CD4-positive, alpha-beta T cell (primary cell): ENCODE results near the gene PNPLA7. TPM values are rescaled to one million over a fixed set of nuclear protein-coding genes. Genes with fewer than 3 reads are reported as not detected.
"Not testable (repeated sequence)": the region's sequence is repeated elsewhere in the genome, so short reads cannot be mapped to it uniquely, and the experiment has no call there.

ENCODE experiments used
- ATAC-seq: fragments of 200-7000 bp; cut with Tn5 transposase; one replicate; pipeline ENCODE4 v1.10.0; 2022; ENCODE audit warnings: mild to moderate bottlenecking; ENCODE audit not compliant: poor library complexity
- CTCF ChIA-PET: fragments of 350-600 bp; sonication (Branson Sonifier 250); formaldehyde crosslinking; loops from one replicate; lab custom pipeline; 2021; ENCODE audit warnings: antibody characterized with exemption, inconsistent platforms; lab: Charles Lee
- POLR2A ChIA-PET: fragments of 350-600 bp; sonication (Branson Sonifier 250); formaldehyde crosslinking; loops from one replicate; lab custom pipeline; 2021; ENCODE audit warnings: antibody characterized with exemption, inconsistent platforms; lab: Charles Lee
- DNase-seq, 14 experiments: peaks; one replicate each; pipeline ENCODE4 v3.0.0-alpha.2; 2013 to 2020; ENCODE audit warnings: mixed read lengths in 2 of 14
- H3K27ac ChIP-seq, 2 donors: one replicate each; pipeline versions ENCODE4 v1.5.1 to v1.7.0; 2013; ENCODE audit warnings: low read length in 2 of 2, low read depth in 1 of 2, mild to moderate bottlenecking in 1 of 2
- H3K27me3 ChIP-seq, 2 experiments: 1 replicate in 1 of 2; 2 replicates in 1 of 2; pipeline versions ENCODE4 v1.6.1 to v1.7.0; 2013; ENCODE audit warnings: low read length in 2 of 2, control low read depth in 1 of 2, mild to moderate bottlenecking in 1 of 2, moderate library complexity in 1 of 2; ENCODE audit not compliant: insufficient read depth in 2 of 2, control insufficient read depth in 1 of 2
- H3K36me3 ChIP-seq: one replicate; pipeline ENCODE4 v1.6.1; 2013; ENCODE audit warnings: low read length, control low read depth; ENCODE audit not compliant: insufficient read depth
- H3K4me1 ChIP-seq: one replicate; pipeline ENCODE4 v1.6.1; 2013; ENCODE audit warnings: low read length, control low read depth; ENCODE audit not compliant: insufficient read depth
- H3K4me3 ChIP-seq: one replicate; pipeline ENCODE4 v1.5.1; 2013; ENCODE audit warnings: mild to moderate bottlenecking, low read length, moderate library complexity
- H3K9me3 ChIP-seq, 2 experiments: 1 replicate in 1 of 2; 2 replicates in 1 of 2; pipeline versions ENCODE4 v1.6.1 to v1.7.0; 2013; ENCODE audit warnings: low read length in 2 of 2, mild to moderate bottlenecking in 2 of 2, control low read depth in 1 of 2, moderate library complexity in 1 of 2; ENCODE audit not compliant: control insufficient read depth in 1 of 2, insufficient read depth in 1 of 2
- H3K27ac Mint-ChIP-seq: one replicate; pipeline ENCODE4 v1.8.0; 2020; ENCODE audit warnings: mixed read lengths
- H3K27me3 Mint-ChIP-seq: one replicate; pipeline ENCODE4 v1.8.0; 2021; ENCODE audit warnings: mixed read lengths
- H3K36me3 Mint-ChIP-seq: one replicate; pipeline ENCODE4 v1.8.0; 2021; ENCODE audit warnings: low read depth, mixed read lengths
- H3K4me1 Mint-ChIP-seq: one replicate; pipeline ENCODE4 v1.8.0; 2021; ENCODE audit warnings: low read depth, mixed read lengths
- H3K4me3 Mint-ChIP-seq: one replicate; pipeline ENCODE4 v1.8.0; 2020; ENCODE audit warnings: mild to moderate bottlenecking, mixed read lengths
- H3K9me3 Mint-ChIP-seq: one replicate; pipeline ENCODE4 v1.8.0; 2020; ENCODE audit warnings: mixed read lengths
- intact Hi-C, 2 experiments: fragments of 100-400 bp; cut with DNase I in 1 of 2; cut with micrococcal nuclease in 1 of 2; formaldehyde crosslinking; loops; one replicate each; pipeline versions ENCODE4 v1.15.1 to v1.9.0; 2023 to 2025; cut with DNase I, micrococcal nuclease
- total RNA-seq, 174 experiments: library from RNA in 2 of 174; stranded (reverse) in 2 of 174; gene quantifications; one replicate each; pipeline ENCODE4 v1.2.3 and lab custom pipeline; 2021 to 2026
- TF ChIP-seq, protein P1 (sequence below): fragments of 200-600 bp; IDR thresholded peaks from one replicate; pipeline ENCODE4 v1.8.0; 2022; ENCODE audit warnings: antibody characterized with exemption, mild to moderate bottlenecking

Gene PNPLA7
- total RNA-seq, 2 experiments from 2014 or later = 7.8 to 8.4 TPM

DNA sequence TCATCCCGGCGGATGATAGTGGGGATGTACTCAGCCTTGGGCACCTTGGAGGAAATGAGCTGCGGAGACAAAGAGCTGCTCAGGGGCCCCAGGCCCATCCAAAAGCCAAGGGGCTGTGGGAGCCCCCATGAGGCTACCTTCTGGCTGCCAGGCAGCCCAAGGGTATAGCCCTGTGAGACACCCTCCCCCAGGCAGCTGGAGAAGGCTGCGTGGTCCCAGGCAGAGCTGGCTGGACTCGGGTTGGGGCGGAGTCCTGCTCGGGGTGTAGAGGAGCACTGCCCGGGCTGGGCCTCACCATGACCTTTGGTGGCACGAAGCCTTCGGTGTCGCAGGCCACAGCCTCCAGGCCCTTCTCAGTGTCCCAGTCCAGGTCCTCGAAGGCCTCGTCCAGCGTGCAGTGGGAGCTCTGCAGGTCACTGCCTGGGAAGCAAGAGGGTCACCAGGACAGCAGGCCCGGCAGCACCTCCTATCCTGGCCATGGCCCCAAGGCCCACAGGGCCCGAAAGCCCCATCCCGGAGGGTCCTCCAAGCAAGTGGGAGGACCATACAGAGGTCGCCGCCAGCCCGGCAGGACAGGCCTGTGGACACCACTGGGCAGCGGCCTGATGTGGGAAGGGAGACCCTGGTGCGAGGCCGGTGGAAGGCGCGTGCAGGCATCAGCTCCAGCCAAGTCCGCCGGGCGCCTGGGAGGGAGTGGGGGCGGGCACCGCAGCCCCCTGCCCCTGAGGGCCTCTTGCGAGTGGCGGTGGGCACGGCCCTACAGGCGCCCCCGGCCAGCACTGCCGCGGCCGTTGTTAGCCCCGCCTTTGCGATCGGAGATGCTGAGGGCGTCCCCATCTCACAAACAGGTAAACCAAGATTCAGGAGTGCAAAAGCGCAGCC is 97.2 kb downstream of the PNPLA7 start:
- H3K36me3 Mint-ChIP-seq = peaks cover 20% of the 10 kb centered on the region
- peak in 1 of 14 experiments; percentile 57 for DNase-seq
- H3K27ac ChIP-seq = no peak overlapping the region
- TF ChIP-seq, protein P1, sequence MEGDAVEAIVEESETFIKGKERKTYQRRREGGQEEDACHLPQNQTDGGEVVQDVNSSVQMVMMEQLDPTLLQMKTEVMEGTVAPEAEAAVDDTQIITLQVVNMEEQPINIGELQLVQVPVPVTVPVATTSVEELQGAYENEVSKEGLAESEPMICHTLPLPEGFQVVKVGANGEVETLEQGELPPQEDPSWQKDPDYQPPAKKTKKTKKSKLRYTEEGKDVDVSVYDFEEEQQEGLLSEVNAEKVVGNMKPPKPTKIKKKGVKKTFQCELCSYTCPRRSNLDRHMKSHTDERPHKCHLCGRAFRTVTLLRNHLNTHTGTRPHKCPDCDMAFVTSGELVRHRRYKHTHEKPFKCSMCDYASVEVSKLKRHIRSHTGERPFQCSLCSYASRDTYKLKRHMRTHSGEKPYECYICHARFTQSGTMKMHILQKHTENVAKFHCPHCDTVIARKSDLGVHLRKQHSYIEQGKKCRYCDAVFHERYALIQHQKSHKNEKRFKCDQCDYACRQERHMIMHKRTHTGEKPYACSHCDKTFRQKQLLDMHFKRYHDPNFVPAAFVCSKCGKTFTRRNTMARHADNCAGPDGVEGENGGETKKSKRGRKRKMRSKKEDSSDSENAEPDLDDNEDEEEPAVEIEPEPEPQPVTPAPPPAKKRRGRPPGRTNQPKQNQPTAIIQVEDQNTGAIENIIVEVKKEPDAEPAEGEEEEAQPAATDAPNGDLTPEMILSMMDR = no peak
- peaks cover 0 to 10% of the 10 kb centered on the region in 2 experiments for H3K9me3 ChIP-seq
- H3K4me1 Mint-ChIP-seq = peaks cover 39% of the 10 kb centered on the region
- intact Hi-C loops = loop anchor here in 1 of 2 experiments (1.0 to 10.0 kb wide), 2 partner anchors 7 to 658 kb away; partner anchors contain the start of genes CCDC183 and TMEM141
- no peaks in the 10 kb centered on the region for H3K9me3 Mint-ChIP-seq
- peaks cover 17% of the 10 kb centered on the region for H3K36me3 ChIP-seq
- H3K4me3 ChIP-seq = no peak overlapping the region
- H3K27ac Mint-ChIP-seq = peak overlapping the region; percentile 71
- CTCF ChIA-PET = interaction anchor here (1.9 kb wide), 1 partner anchor 30 kb away, joined by 4 read pairs; the partner anchor contains the start of genes EXD3 and NOXA1
- peaks cover 82% of the 10 kb centered on the region for H3K4me1 ChIP-seq
- no peak for ATAC-seq
- no peaks in the 10 kb centered on the region for H3K27me3 Mint-ChIP-seq
- H3K27me3 ChIP-seq = no peaks in the 10 kb centered on the region
- peak overlapping the region; percentile 20 for H3K4me3 Mint-ChIP-seq
- POLR2A ChIA-PET = interaction anchor here (1.0 to 1.3 kb wide), 2 partner anchors 8 to 31 kb away, joined by 4 to 5 read pairs; partner anchors contain the start of genes EXD3 and NOXA1

DNA sequence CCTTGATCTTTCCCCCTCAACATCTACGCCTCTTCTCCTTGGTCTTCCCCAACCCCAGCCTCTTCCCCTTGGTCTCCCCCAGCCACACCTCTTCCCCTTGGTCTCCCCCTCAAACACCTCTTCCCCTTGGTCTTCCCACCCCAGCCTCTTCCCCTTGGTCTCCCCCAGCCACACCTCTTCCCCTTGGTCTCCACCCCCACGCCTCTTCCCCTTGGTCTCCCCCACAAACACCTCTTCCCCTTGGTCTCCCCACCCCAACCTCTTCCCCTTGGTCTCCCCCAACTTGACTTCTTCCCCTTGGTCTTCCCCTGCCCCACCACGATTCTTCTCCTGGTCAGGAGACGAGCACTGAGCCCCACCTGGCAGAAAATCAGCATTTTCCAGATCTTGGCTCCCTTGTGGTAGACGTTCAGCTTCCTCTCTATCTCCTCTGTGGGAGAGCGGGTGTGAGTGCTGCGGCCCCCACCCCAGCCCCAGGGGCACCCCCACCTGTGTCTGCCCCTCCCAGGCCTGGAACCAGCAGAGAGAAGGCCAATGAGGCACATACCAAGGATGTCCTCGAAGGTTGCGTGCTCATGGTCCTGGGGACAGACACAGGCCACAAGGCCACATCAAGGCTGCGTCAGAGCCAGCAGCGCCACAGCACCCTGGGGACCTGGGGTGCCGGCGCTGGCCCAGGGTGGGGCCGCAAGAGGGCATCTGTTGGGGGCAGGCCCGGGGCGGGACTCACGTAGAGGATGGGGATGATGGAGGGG is 98.0 kb downstream of the PNPLA7 start:
- peaks cover 43% of the 10 kb centered on the region for H3K4me1 Mint-ChIP-seq
- Histone ChIP-seq H3K36me3 (peaks cover 11% of the 10 kb centered on the region), H3K4me3 (no peak overlapping the region), H3K27me3 (no peaks in the 10 kb centered on the region), H3K4me1 (peaks cover 74% of the 10 kb centered on the region), H3K27ac (no peak overlapping the region), H3K9me3 (peaks cover 0 to 10% of the 10 kb centered on the region in 2 experiments)
- no peaks in the 10 kb centered on the region for H3K9me3 Mint-ChIP-seq
- DNase-seq = peak in 4 of 14 experiments; percentile 10 to 45 (median 31)
- POLR2A ChIA-PET = interaction anchor here (1.0 kb wide), 1 partner anchor 9 kb away, joined by 5 read pairs; no protein-coding TSS in a partner anchor
- intact Hi-C loops = loop anchor here in 1 of 2 experiments (1.0 to 10.0 kb wide), 2 partner anchors 8 to 657 kb away; partner anchors contain the start of genes CCDC183 and TMEM141
- TF ChIP-seq, protein P1 = no peak
- peak overlapping the region; percentile 63 for H3K4me3 Mint-ChIP-seq
- no peaks in the 10 kb centered on the region for H3K27me3 Mint-ChIP-seq
- ATAC-seq = no peak
- peak overlapping the region; percentile 36 for H3K27ac Mint-ChIP-seq
- CTCF ChIA-PET = no interaction called here
- peaks cover 20% of the 10 kb centered on the region for H3K36me3 Mint-ChIP-seq

DNA sequence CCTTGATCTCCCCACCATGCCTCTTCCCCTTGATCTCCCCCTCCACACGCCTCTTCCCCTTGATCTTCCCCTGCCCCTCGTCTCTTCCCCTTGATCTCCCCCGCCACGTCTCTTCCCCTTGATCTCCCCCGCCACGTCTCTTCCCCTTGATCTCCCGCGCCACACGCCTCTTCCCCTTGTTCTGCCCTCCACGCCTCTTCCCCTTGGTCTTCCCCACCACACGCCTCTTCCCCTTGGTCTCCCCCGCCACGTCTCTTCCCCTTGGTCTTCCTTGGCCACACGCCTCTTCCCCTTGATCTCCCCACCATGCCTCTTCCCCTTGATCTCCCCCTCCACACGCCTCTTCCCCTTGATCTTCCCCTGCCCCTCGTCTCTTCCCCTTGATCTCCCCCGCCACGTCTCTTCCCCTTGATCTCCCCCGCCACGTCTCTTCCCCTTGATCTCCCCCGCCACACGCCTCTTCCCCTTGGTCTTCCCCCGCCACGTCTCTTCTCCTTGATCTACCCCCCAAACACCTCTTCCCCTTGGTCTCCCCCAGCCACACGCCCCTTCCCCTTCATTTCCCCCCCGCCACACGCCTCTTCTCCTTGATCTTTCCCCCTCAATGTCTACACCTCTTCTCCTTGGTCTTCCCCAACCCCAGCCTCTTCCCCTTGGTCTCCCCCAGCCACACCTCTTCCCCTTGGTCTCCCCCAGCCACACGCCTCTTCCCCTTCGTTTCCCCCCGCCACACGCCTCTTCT is 98.8 kb downstream of the PNPLA7 start:
- ATAC-seq, H3K4me3 ChIP-seq, H3K27ac Mint-ChIP-seq, H3K36me3 ChIP-seq, H3K9me3 Mint-ChIP-seq, POLR2A ChIA-PET, H3K27me3 Mint-ChIP-seq, H3K27me3 ChIP-seq, H3K4me3 Mint-ChIP-seq, CTCF ChIA-PET, H3K27ac ChIP-seq: not testable (repeated sequence)
- Mint-ChIP-seq H3K36me3 (peaks cover 12% of the 10 kb centered on the region), H3K4me1 (peaks cover 43% of the 10 kb centered on the region)
- DNase-seq = peak in 2 of 14 experiments; percentile 44 to 62
- Histone ChIP-seq H3K4me1 (peaks cover 71% of the 10 kb centered on the region), H3K9me3 (peaks cover 0 to 10% of the 10 kb centered on the region in 2 experiments)
- intact Hi-C loops = loop anchor here in 1 of 2 experiments (1.0 to 10.0 kb wide), 2 partner anchors 9 to 657 kb away; partner anchors contain the start of genes CCDC183 and TMEM141

DNA sequence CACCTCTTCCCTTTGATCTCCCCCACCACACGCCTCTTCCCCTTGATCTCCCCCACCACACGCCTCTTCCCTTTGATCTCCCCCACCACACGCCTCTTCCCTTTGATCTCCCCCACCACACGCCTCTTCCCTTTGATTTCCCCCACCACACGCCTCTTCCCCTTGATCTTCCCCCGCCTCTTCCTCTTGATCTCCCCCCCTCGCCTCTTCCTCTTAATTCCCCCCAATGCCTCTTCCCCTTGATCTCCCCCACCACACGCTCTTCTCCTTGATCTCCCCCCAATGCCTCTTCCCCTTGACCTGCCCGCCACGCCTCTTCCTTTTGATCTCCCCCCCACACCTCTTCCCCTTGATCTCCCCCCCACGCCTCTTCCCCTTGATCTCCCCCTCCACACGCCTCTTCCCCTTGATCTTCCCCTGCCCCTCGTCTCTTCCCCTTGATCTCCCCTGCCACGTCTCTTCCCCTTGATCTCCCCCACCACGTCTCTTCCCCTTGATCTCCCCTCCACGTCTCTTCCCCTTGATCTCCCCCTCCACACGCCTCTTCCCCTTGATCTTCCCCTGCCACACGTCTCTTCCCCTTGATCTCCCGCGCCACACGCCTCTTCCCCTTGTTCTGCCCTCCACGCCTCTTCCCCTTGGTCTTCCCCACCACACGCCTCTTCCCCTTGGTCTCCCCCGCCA is 99.5 kb downstream of the PNPLA7 start:
- H3K27me3 ChIP-seq, H3K27me3 Mint-ChIP-seq, H3K36me3 ChIP-seq, CTCF ChIA-PET, H3K4me3 ChIP-seq, POLR2A ChIA-PET, ATAC-seq, H3K9me3 Mint-ChIP-seq, H3K36me3 Mint-ChIP-seq: not testable (repeated sequence)
- peak overlapping the region in 1 of 2 donors; percentile 0 for H3K27ac ChIP-seq
- peaks cover 0 to 10% of the 10 kb centered on the region in 2 experiments for H3K9me3 ChIP-seq
- Mint-ChIP-seq H3K27ac (peak overlapping the region; percentile 17), H3K4me3 (peak overlapping the region; percentile 51), H3K4me1 (peaks cover 36% of the 10 kb centered on the region)
- peaks cover 70% of the 10 kb centered on the region for H3K4me1 ChIP-seq
- DNase-seq = peak in 7 of 14 experiments; percentile 23 to 84 (median 50)
- intact Hi-C loops = loop anchor here in 1 of 2 experiments (10.0 kb wide), 1 partner anchor 656 kb away; the partner anchor contains the start of genes CCDC183 and TMEM141
